ENCODE measurements around the gene RAB1B. TPM values are rescaled to one million over a fixed set of nuclear protein-coding genes. Genes with fewer than 3 reads are reported as not detected.

Gene RAB1B
- total RNA-seq, 1 experiment from 2014 or later, result 148 TPM

GRCh38 chr11:66317723-66318599 lies 49.5 kb downstream of the RAB1B start:
- no peaks in the 10 kb centered on the region for H3K9me3 ChIP-seq (ENCODE audit: control insufficient read depth in 1 of 2, insufficient read depth in 1 of 2, low read depth in 1 of 2, low read length in 2 of 2)
- no peaks in the 10 kb centered on the region for H3K79me2 ChIP-seq (ENCODE audit: insufficient read depth, low read length)
- TF ChIP-seq ZNF274 (IDR thresholded peaks at IDR 0.05; ENCODE audit: low read depth, low read length) (no peak), ZBTB33 (IDR thresholded peaks at IDR 0.05; ENCODE audit: extremely low read depth, insufficient replicate concordance, low read length) (no peak), ZFX (IDR thresholded peaks at IDR 0.05) (no peak), ELF1 (IDR thresholded peaks at IDR 0.05; ENCODE audit: borderline replicate concordance, low read depth) (no peak), YY1 (IDR thresholded peaks at IDR 0.05; ENCODE audit: extremely low read depth, insufficient replicate concordance, low read depth, low read length) (no peak), CTCF (IDR thresholded peaks at IDR 0.05 in 2 of 3, conservative IDR thresholded peaks at IDR 0.05 in 1 of 3; ENCODE audit: borderline replicate concordance in 1 of 3, insufficient read depth in 1 of 3, low read depth in 2 of 3, low read length in 2 of 3) (no peak)
- TF ChIP-seq, protein P1, sequence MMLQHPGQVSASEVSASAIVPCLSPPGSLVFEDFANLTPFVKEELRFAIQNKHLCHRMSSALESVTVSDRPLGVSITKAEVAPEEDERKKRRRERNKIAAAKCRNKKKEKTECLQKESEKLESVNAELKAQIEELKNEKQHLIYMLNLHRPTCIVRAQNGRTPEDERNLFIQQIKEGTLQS (IDR thresholded peaks at IDR 0.05), result no peak
- H4K20me1 ChIP-seq (ENCODE audit: insufficient read depth), result no peaks in the 10 kb centered on the region
- no peaks in the 10 kb centered on the region for H3K27me3 ChIP-seq (ENCODE audit: insufficient read depth, low read length)
- H3K4me3 ChIP-seq (replicated peaks in 1 of 2; ENCODE audit: low read depth in 1 of 2, low read length in 2 of 2), result no peak overlapping the region
- no TSS peak for BruUV-seq (replicated peaks)
- H3K27ac ChIP-seq (ENCODE audit: low read depth, low read length), result no peak overlapping the region
- DNase-seq (ENCODE audit: low read depth, low spot score) (no peak), ATAC-seq (no peak)
- no peak overlapping the region for H2AFZ ChIP-seq (ENCODE audit: low read depth, low read length, poor library complexity, severe bottlenecking)
- RAD21 ChIA-PET (ENCODE audit: low non-redundant PET in 1 of 2, low total read pairs in 2 of 2, uncharacterized antibody in 2 of 2, unreplicated experiment in 2 of 2), result no interaction called here
- no peaks in the 10 kb centered on the region for H3K9me2 ChIP-seq (ENCODE audit: insufficient read depth)
- intact Hi-C loops (cut with micrococcal nuclease), result no loop called here
- no peaks in the 10 kb centered on the region for H3K36me3 ChIP-seq (ENCODE audit: control insufficient read depth in 1 of 2, insufficient read depth in 2 of 2, low read length in 2 of 2)
- no peak overlapping the region for H3K4me2 ChIP-seq (ENCODE audit: low read length)
- CTCF ChIA-PET, result no interaction called here
- POLR2A ChIA-PET, result no interaction called here
- H3K9ac ChIP-seq (ENCODE audit: low read length), result no peak overlapping the region
- H3K4me1 ChIP-seq (ENCODE audit: control insufficient read depth in 1 of 2, insufficient read depth in 2 of 2, low read length in 2 of 2), result peaks cover 10 to 11% of the 10 kb centered on the region in 2 experiments
